ENCODE measurements around the gene SNX13. TPM values are rescaled to one million over a fixed set of nuclear protein-coding genes. Genes with fewer than 3 reads are reported as not detected.
A peak's percentile ranks its signal among the peaks of the same experiment; 100 is the strongest.

The SNX13 gene
- polyA plus RNA-seq, 3 donors: 39.9 to 46.4 (median 43.0) TPM

DNA sequence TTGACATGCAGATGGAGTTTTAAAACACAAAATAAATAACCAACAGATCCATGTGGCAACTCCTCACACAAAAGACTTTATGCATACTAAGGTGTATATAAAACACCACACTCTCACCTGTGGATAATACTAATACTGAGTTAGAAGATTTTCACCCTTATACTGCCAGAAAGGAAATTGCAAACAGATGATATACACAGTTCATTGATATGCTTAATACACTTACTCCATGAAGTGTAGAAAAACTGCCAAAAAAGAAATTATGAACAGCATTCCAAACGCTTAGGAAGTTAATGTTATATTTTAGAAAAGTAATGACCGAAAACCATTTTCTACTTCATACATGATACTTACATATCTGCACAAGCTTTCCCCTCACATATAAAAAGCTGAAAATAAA is 17.6 kb upstream of the SNX13 start:
- DNase-seq (ENCODE audit: extremely low read depth in 1 of 11, low read depth in 9 of 11, low spot score in 4 of 11): no peak

DNA sequence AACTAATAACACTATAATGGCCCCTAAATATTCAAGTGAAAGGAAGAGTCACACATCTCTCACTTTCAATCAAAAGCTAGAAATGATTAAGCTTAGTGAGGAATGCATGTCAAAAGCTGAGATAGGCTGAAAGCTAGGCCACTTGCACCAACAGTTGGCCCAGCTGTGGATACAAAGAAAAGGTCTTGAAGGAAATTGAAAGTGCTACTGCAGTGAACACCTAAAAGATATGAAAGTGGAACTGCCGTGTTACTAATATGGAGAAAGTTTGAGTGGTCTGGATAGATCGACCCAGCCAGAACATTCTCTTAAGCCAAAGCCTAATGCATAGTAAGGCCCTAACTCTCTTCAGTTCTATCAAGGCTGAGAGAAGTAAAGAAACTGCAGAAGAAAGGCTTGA is 12.1 kb upstream of the SNX13 start:
- no peak for DNase-seq (ENCODE audit: extremely low read depth in 1 of 11, low read depth in 9 of 11, low spot score in 4 of 11)

- no peak for DNase-seq (ENCODE audit: extremely low read depth in 1 of 11, low read depth in 9 of 11, low spot score in 4 of 11)
These were observed 11.5 kb upstream of the SNX13 start for GRCh38 chr7:17951742-17952254.

DNA sequence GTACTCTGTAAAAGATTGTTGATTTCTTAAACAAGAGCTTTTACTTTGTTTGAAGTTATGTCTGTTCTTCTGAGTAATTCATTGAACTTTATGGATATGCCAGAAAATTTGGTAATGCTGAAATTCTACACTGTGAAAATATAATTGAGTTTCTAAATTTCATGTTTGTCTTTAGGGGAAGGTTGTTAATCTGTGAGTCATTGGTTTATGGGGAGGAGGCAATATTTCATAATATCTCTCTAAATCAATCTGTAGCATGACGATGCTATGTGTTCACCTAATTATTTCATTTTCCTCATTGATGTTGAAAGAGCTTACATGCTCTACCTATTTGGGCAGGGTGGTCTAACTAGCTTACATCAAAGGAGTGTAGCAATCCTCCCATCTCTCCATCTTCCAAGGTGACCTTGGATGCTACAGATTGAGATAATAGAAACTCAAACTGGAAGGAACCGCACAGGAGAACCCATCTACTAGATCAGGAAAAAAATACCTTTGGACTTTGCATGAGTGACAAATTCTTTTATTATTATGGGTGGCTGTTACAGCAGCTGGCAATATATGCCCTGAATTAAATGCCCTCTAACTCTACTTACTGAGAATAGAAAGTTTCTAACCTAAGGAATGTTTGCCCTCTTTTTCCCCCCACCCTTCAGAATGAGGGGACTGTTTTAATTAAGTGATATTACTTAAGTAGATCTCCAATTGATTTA is 8.4 kb upstream of the SNX13 start:
- DNase-seq (ENCODE audit: extremely low read depth in 1 of 11, low read depth in 9 of 11, low spot score in 4 of 11): no peak

DNA sequence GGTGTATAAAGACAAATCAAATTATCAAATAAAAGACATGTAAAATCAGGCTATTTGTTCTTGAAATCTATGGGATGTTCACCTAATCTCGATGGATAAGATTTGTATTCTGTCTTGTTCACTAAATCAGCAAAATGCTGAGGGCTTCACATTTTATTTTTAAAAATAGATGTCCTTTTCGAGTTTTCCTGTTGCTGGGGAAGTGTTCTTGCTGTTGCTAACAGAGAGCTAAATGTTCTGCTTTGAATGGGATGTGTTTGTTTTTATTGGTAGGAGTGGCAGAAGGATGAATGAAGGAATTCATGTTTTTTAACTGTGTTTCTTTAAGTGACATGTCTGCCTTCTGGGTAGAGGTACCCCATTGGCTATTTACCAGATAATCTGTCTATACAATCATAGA is 7.3 kb upstream of the SNX13 start:
- DNase-seq (ENCODE audit: extremely low read depth in 1 of 11, low read depth in 9 of 11, low spot score in 4 of 11): no peak

- DNase-seq (ENCODE audit: extremely low read depth in 1 of 11, low read depth in 9 of 11, low spot score in 4 of 11): no peak
These were observed 6.3 kb upstream of the SNX13 start for GRCh38 chr7:17946591-17946990.

DNA sequence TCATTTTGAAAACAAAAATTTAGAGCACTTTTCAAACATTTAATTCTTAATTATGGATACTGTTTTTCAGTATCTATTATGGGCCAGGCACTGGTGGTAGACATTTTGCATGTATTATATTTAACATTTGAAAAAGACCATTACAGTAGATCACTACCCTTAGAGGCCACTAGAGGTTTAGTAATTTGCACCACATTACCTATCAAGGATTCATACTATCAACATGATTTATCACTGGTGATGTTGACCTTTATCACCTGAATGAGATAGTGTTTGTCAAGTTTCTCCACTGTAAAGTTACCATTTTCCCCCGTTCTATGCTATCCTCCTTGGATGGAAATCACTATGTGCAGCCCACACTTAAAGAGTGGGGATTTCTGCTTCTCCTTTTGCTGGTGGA is 4.4 kb upstream of the SNX13 start:
- DNase-seq (ENCODE audit: extremely low read depth in 1 of 11, low read depth in 9 of 11, low spot score in 4 of 11): no peak

DNA sequence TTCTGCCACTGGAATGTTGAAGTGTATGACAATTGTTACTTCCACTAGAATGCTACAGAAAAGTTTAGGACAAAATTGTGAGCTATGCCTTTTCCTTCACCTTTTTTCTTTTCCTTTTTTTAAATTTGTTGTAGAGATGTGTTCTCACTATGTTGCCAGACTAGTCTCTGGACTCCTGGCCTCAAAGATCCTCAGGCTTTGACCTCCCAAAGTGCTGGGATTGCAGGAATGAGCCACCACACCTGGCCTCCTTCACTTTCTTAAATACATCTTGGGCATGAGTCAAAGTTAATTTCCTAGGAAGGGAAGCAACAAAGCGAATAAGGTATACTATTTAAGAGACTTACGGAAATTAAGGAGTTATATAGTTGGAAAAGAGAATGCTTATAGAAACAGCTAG is 2.7 kb upstream of the SNX13 start:
- no peak for DNase-seq (ENCODE audit: extremely low read depth in 1 of 11, low read depth in 9 of 11, low spot score in 4 of 11)

- no peak for DNase-seq (ENCODE audit: extremely low read depth in 1 of 11, low read depth in 9 of 11, low spot score in 4 of 11)
These were observed 1.9 kb upstream of the SNX13 start for GRCh38 chr7:17942231-17942630.

- DNase-seq (ENCODE audit: extremely low read depth in 1 of 11, low read depth in 9 of 11, low spot score in 4 of 11): peak in 10 of 11 donors; percentile 6 to 28 (median 14)
These were observed 697 bp upstream of the SNX13 start for GRCh38 chr7:17940951-17941431.

- peak; percentile 14 to 53 (median 29) for DNase-seq (ENCODE audit: extremely low read depth in 1 of 11, low read depth in 9 of 11, low spot score in 4 of 11)
These were observed 540 bp downstream of the SNX13 start for GRCh38 chr7:17939606-17940301.

GRCh38 chr7:17939211-17939605 is 1.1 kb downstream of the SNX13 start:
- DNase-seq (ENCODE audit: extremely low read depth in 1 of 11, low read depth in 9 of 11, low spot score in 4 of 11): peak in 10 of 11 donors; percentile 1 to 38 (median 12)

DNA sequence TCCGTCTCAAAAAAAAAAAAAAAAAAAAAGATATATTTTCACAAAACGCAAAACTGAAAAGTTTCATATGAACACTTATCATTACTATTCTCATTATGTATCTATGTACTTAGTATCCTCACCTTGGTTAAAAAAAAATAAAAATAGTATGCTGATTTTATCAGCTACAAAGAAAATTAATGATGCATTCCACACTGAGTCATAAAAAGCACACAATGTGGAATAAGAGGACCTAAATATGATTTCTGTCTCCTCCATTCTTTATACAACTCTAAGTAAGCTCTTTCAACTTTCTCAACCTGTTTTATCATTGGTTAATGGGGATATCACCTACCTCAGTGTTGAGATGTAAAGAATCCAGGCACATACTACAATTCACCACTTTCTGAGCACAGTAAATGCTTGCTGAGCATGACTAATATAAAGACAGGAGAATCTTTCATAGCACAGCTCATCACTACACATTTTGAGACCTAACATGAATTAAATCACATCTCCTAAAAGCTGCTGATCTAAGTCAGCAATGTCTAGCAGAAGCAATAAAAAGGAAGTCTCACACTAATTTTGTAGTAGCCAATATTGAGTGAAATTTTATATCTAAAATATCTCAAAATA is 2.7 kb downstream of the SNX13 start:
- no peak for DNase-seq (ENCODE audit: extremely low read depth in 1 of 11, low read depth in 9 of 11, low spot score in 4 of 11)

DNA sequence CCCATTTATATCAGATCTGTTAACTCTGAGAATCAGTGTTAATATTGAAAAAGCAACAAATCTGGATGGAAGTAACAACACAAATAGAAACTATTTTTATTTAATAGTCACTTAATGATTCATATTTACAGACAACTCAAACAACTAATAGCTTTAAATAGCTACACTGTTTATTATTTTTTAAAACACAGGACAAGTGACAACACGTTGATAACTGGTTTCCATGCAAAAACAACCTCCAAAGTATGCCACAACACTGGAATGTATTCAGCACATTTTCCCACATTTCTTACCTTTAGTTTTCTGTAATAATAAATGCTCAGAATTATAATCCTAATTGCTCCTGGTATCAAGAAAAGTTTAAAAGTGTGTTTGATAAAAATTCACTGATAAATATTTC is 4.0 kb downstream of the SNX13 start:
- no peak for DNase-seq (ENCODE audit: extremely low read depth in 1 of 11, low read depth in 9 of 11, low spot score in 4 of 11)

GRCh38 chr7:17934612-17935240 is 5.6 kb downstream of the SNX13 start:
- no peak for DNase-seq (ENCODE audit: extremely low read depth in 1 of 11, low read depth in 9 of 11, low spot score in 4 of 11)

DNA sequence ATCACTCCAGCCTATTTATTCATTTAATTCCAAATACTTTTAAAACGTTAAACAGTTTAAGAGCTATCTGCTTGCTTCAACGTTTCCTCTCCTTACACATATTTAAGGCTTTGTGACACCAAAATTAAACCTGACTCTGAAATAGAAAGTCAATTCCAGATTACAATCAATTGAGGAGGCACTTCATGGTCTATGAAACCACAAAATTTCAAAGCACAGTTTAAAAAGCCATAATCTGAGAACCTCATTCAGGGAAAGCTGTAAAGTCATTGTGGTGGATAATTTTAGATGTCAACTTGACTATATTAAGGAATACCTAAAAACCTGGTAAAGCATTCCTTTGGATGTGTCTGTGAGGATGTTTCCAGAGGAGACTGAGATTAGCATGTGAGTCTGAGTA is 6.2 kb downstream of the SNX13 start:
- DNase-seq (ENCODE audit: extremely low read depth in 1 of 11, low read depth in 9 of 11, low spot score in 4 of 11): no peak

DNA sequence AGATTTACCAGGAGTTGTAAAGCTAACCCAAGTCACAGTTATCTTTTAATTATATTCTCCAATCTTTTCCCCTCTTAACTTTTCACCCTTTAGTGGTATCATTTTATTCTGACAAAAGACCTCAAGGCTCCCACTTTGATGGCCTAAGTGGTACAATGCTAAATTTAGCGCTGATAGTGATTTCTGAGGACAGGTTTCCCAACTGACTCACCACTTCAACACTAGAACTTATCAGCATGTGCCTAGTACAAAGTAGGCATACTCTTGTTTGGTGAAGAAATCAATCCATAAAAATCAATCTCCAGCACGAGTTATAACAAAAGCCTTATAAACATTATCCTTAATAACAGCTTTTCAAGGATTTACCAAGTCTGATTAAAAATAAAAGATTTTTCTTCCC is 7.5 kb downstream of the SNX13 start:
- no peak for DNase-seq (ENCODE audit: extremely low read depth in 1 of 11, low read depth in 9 of 11, low spot score in 4 of 11)

GRCh38 chr7:17931069-17931468 is 9.2 kb downstream of the SNX13 start:
- no peak for DNase-seq (ENCODE audit: extremely low read depth in 1 of 11, low read depth in 9 of 11, low spot score in 4 of 11)

DNA sequence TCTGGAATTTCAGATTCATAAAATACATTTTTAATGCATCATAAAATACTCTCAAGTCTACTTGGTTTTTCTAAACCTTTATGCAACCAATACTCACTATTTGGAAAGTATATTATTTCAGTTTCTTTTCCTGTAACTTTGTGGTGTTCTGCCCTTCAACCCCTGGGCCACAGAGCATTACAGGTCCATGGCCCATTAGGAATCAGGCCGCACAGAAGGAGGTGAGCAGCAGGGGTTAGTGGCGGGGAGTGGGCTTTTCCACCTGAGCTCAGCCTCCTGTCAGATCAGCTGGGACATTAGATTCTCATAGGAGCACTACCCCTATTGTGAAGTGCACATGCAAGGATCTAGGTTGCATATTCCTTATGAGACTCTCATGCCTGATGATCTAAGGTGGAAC is 9.7 kb downstream of the SNX13 start:
- no peak for DNase-seq (ENCODE audit: extremely low read depth in 1 of 11, low read depth in 9 of 11, low spot score in 4 of 11)

All from renal cortex interstitium (tissue), 11 donors.